Measurements from ENCODE around the gene STING1.

DNA sequence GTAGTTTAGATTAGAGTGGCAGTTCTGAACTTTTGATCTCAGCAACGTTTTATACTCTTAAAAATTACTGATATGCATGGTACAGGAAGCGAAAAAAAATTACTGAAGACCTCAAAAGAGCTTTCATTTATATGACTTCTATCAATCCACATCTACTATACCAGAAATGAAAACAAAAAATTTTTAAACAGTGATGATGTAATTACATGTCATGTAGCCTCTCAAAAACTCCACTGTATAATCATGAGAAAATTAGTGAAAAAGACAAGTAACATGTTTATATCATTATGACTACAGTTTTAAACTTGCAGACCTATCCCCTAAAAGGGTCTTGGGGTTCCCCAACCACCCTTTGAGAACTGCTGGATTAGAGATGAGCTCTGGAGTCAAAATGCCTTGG, 52.5 kb downstream of the STING1 start:
- no peak for TF ChIP-seq TCF12 (IDR thresholded peaks at IDR 0.05)
- TF ChIP-seq POLR2AphosphoS5 (IDR thresholded peaks at IDR 0.05; ENCODE audit: low read depth, low read length) = no peak
- TF ChIP-seq, protein P1, sequence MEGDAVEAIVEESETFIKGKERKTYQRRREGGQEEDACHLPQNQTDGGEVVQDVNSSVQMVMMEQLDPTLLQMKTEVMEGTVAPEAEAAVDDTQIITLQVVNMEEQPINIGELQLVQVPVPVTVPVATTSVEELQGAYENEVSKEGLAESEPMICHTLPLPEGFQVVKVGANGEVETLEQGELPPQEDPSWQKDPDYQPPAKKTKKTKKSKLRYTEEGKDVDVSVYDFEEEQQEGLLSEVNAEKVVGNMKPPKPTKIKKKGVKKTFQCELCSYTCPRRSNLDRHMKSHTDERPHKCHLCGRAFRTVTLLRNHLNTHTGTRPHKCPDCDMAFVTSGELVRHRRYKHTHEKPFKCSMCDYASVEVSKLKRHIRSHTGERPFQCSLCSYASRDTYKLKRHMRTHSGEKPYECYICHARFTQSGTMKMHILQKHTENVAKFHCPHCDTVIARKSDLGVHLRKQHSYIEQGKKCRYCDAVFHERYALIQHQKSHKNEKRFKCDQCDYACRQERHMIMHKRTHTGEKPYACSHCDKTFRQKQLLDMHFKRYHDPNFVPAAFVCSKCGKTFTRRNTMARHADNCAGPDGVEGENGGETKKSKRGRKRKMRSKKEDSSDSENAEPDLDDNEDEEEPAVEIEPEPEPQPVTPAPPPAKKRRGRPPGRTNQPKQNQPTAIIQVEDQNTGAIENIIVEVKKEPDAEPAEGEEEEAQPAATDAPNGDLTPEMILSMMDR (IDR thresholded peaks at IDR 0.05) = no peak
- no peak for TF ChIP-seq EP300 (IDR thresholded peaks at IDR 0.05; ENCODE audit: borderline replicate concordance in 1 of 2, low read depth in 1 of 2, low read length in 1 of 2)
- TF ChIP-seq SIN3A (IDR thresholded peaks at IDR 0.05; ENCODE audit: borderline replicate concordance, low read depth, low read length) = no peak
- TF ChIP-seq TAF1 (IDR thresholded peaks at IDR 0.05; ENCODE audit: borderline replicate concordance, low read depth, low read length) = no peak
- TF ChIP-seq ELF1 (IDR thresholded peaks at IDR 0.05) = no peak
- no peak for TF ChIP-seq FOXM1 (IDR thresholded peaks at IDR 0.05; ENCODE audit: low read depth)
- TF ChIP-seq ZBTB33 (IDR thresholded peaks at IDR 0.05; ENCODE audit: borderline replicate concordance, low read depth) = no peak
- TF ChIP-seq EZH2phosphoT487 (IDR thresholded peaks at IDR 0.05; ENCODE audit: borderline replicate concordance, low read depth) = no peak
- no peak for TF ChIP-seq MXI1 (IDR thresholded peaks at IDR 0.05; ENCODE audit: low read depth, low read length)
